Small intestine (tissue), 16 donors: Measurements from ENCODE around the gene RGS12. TPM values are rescaled to one million over a fixed set of nuclear protein-coding genes. Genes with fewer than 3 reads are reported as not detected.

Experiments used
- DNase-seq, 2 donors: peaks; one replicate each; pipeline versions ENCODE4 v3.0.0 to v3.0.0-alpha.2; 2013
- FAIRE-seq: peaks from 2 replicates; lab custom pipeline; 2012; peaks lifted over from hg19 to GRCh38; lab: Jason Lieb, UNC
- H3K27ac ChIP-seq, 3 donors: one replicate each; pipeline ENCODE4 v1.5.1; 2013; ENCODE audit warnings: low read length in 2 of 3, mild to moderate bottlenecking in 2 of 3, control low read depth in 1 of 3, inconsistent platforms in 1 of 3, low read depth in 1 of 3, moderate library complexity in 1 of 3
- H3K27me3 ChIP-seq, 3 donors: one replicate each; pipeline ENCODE4 v1.6.1; 2013; ENCODE audit warnings: low read length in 3 of 3, inconsistent platforms in 1 of 3; ENCODE audit not compliant: control insufficient read depth in 3 of 3, insufficient read depth in 3 of 3
- H3K36me3 ChIP-seq, 3 donors: one replicate each; pipeline ENCODE4 v1.6.1; 2013; ENCODE audit warnings: low read length in 3 of 3, inconsistent platforms in 1 of 3, low read depth in 1 of 3, mild to moderate bottlenecking in 1 of 3, moderate library complexity in 1 of 3; ENCODE audit not compliant: control insufficient read depth in 3 of 3, insufficient read depth in 2 of 3
- H3K4me1 ChIP-seq, 3 donors: one replicate each; pipeline ENCODE4 v1.6.1; 2013; ENCODE audit warnings: low read length in 2 of 3, inconsistent platforms in 1 of 3, low read depth in 1 of 3, mild to moderate bottlenecking in 1 of 3, moderate library complexity in 1 of 3; ENCODE audit not compliant: control insufficient read depth in 3 of 3, insufficient read depth in 2 of 3
- H3K4me3 ChIP-seq, 3 donors: one replicate each; pipeline ENCODE4 v1.5.1; 2013; ENCODE audit warnings: low read length in 3 of 3, control low read depth in 1 of 3, inconsistent platforms in 1 of 3, low read depth in 1 of 3, mild to moderate bottlenecking in 1 of 3, moderate library complexity in 1 of 3
- H3K9me3 ChIP-seq, 2 donors: one replicate each; pipeline ENCODE4 v1.6.1; 2013; ENCODE audit warnings: low read depth in 1 of 2, low read length in 1 of 2; ENCODE audit not compliant: control insufficient read depth in 2 of 2, insufficient read depth in 1 of 2
- WGBS, 3 donors: extraction: QIAGEN DNeasy Blood & Tissue Kit; methylation state at CpG; one replicate each; pipeline ENCODE4 v1.1.7; 2013; 5-methylcytosine and 5-hydroxymethylcytosine counted together
- long read RNA-seq, 10 donors: transcript quantifications; one replicate each; lab custom pipeline, GENCODE V29; 2026
- polyA plus RNA-seq, 4 donors: library from polyadenylated mRNA; stranded (reverse) in 3 of 4; unstranded in 1 of 4; fragments of 200-250 nt in 3 of 4; fragments of 120-200 nt in 1 of 4; gene quantifications; one replicate each; pipeline versions ENCODE4 v1.2.1 to v1.2.3, GENCODE V29; 2013
- donor health status: healthy with polysubstance abuse.
- donor health status: control.
- donor health status: control.
- donor health status: Bipolar disorder and iron deficiency.
- donor health status: healthy.

RGS12 gene
- polyA plus RNA-seq = 10 to 100 TPM in 3 of 4 donors, 1 to 10 TPM in 1; 6.5 to 28.9 (median 12.6) TPM
- long read RNA-seq, donor 1 = 0 reads
- long read RNA-seq, donor 2 = 0 reads
- long read RNA-seq, donor 3 = 0 reads
- long read RNA-seq, donor 4 = 0 reads
- long read RNA-seq, donor 5 = 0 reads
- long read RNA-seq, donor 6, partial matches to known transcripts = 0 of 1 reads
- long read RNA-seq, donor 6, other reads (novel, unspliced or antisense) = 0 of 1 reads
- long read RNA-seq, donor 7 = 0 reads
- long read RNA-seq, donor 8 = 0 reads
- long read RNA-seq, donor 9, partial matches to known transcripts = 5 of 5 reads
- long read RNA-seq, donor 9, other reads (novel, unspliced or antisense) = 0 of 5 reads
- long read RNA-seq, donor 10, partial matches to known transcripts = 0 of 7 reads
- long read RNA-seq, donor 10, other reads (novel, unspliced or antisense) = 6 of 7 reads

DNA sequence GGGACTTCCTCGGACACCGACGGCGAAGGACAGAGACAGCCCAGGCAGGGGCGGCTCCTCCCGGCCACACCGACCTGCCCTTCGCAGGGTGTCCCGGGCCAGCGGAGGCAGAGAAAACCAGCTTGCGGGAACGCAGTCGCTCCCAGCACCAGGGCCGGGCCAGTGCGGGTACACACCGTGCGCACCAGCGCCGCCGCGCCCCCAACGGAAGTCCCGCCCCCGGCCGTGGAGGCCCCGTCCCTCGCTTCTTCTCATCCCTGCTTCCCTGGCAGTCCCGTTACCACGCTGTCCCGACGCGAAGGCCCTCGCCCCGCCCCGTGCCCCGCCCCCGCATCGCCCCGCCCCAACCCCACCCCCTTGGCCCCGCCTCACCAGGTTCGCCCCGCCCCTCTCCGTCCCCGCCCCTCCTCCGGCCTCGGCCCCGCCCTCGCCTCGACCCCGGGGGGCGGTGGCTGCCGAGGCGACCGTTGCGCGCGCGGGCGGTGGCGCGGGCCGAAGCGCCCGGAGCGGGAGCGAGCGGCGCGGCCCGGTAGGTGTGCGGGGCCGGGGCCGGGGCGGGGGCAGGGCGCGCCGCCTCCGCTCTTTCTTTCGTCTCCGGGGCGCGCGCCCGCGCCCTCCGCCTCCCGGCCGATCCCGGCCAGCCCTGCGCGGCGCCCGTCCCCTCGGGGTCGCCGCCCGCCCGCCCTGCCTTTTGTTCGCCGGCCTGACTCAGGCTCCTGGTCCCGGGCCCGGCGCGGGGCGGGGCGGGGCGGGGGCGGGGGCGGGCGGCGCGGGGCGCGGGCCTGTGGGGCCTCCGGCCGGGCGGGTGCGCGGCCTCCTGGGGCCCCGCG lies at the start of gene RGS12:
RGS12 (plus strand) TSS at position 451 of the 830 bp plus-strand sequence. CDS start 23,150 bp downstream, outside the sequence.
- H3K36me3 ChIP-seq = peaks cover 0 to 14% (median 0%) of the 10 kb centered on the region in 3 donors
- H3K4me3 ChIP-seq = peak within 1 kb of the TSS; percentile 52 to 89 (median 69)
- H3K27me3 ChIP-seq = peaks cover 0 to 5% (median 0%) of the 10 kb centered on the region in 3 donors
- H3K9me3 ChIP-seq = no peaks in the 10 kb centered on the region
- no peak for FAIRE-seq
- peak; percentile 92 to 96 for DNase-seq
- WGBS, 3 donors = 1 to 2% (median 1%) methylated on average over 27 to 121 of the region's 121 CpGs
- peak within 1 kb of the TSS; percentile 90 to 96 (median 91) for H3K27ac ChIP-seq
- peaks cover 4 to 20% (median 6%) of the 10 kb centered on the region in 3 donors for H3K4me1 ChIP-seq

- no peak for DNase-seq
- FAIRE-seq = no peak
- no peaks in the 10 kb centered on the region for H3K9me3 ChIP-seq
- H3K27me3 ChIP-seq = no peaks in the 10 kb centered on the region
- peaks cover 0 to 5% (median 0%) of the 10 kb centered on the region in 3 donors for H3K4me1 ChIP-seq
- no peak overlapping the region for H3K4me3 ChIP-seq
- H3K36me3 ChIP-seq = peaks cover 0 to 60% (median 7%) of the 10 kb centered on the region in 3 donors
- peak overlapping the region in 1 of 3 donors; percentile 34 for H3K27ac ChIP-seq
- WGBS, 3 donors = 75 to 82% (median 79%) methylated on average over 22 to 23 of the region's 23 CpGs
Observed at GRCh38 chr4:3243136-3243780, 49.6 kb upstream of the RGS12 start.

DNA sequence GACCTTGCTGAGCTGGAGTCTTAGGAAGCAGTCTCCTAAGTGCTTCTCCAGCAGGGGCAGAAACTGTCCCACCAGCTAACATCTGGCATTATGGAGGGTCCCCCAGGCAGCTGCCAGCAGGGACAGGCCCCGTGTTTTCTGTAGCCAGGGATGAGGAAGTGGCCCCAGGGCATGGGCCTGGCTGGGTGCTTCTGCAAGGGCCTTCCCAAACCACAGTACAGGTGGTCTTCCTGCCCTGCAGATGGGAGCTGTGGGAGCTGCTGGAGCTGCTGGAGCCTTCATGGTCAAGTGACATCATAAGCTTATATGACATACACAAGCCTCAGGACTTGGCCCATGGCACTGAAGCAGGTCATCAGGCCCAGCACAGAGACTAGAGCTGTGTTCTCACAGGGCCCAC lies 48.8 kb upstream of the RGS12 start:
- peaks cover 0 to 52% (median 0%) of the 10 kb centered on the region in 3 donors for H3K36me3 ChIP-seq
- WGBS, 3 donors = 57 to 87% (median 75%) methylated on average over 1 of the region's 1 CpG
- H3K4me1 ChIP-seq = peaks cover 0 to 5% (median 0%) of the 10 kb centered on the region in 3 donors
- FAIRE-seq (no peak), DNase-seq (no peak)
- H3K27ac ChIP-seq = no peak overlapping the region
- no peak overlapping the region for H3K4me3 ChIP-seq
- H3K27me3 ChIP-seq = no peaks in the 10 kb centered on the region
- H3K9me3 ChIP-seq = no peaks in the 10 kb centered on the region

GRCh38 chr4:3244747-3245146 lies 48.1 kb upstream of the RGS12 start:
- Histone ChIP-seq H3K4me3 (no peak overlapping the region), H3K27ac (no peak overlapping the region), H3K4me1 (peaks cover 0 to 5% (median 0%) of the 10 kb centered on the region in 3 donors), H3K36me3 (peaks cover 0 to 45% (median 0%) of the 10 kb centered on the region in 3 donors), H3K9me3 (no peaks in the 10 kb centered on the region), H3K27me3 (no peaks in the 10 kb centered on the region)
- 86 to 94% (median 89%) methylated on average over 9 of the region's 9 CpGs for WGBS, 3 donors
- DNase-seq (no peak), FAIRE-seq (no peak)

- 81 to 96% (median 88%) methylated on average over 6 of the region's 6 CpGs for WGBS, 3 donors
- Histone ChIP-seq H3K9me3 (no peaks in the 10 kb centered on the region), H3K36me3 (peaks cover 0 to 36% (median 0%) of the 10 kb centered on the region in 3 donors), H3K4me3 (no peak overlapping the region), H3K27me3 (no peaks in the 10 kb centered on the region), H3K4me1 (peaks cover 0 to 8% (median 0%) of the 10 kb centered on the region in 3 donors), H3K27ac (no peak overlapping the region)
- no peak for DNase-seq
- no peak for FAIRE-seq
Observed at GRCh38 chr4:3245676-3246075, 47.1 kb upstream of the RGS12 start.

DNA sequence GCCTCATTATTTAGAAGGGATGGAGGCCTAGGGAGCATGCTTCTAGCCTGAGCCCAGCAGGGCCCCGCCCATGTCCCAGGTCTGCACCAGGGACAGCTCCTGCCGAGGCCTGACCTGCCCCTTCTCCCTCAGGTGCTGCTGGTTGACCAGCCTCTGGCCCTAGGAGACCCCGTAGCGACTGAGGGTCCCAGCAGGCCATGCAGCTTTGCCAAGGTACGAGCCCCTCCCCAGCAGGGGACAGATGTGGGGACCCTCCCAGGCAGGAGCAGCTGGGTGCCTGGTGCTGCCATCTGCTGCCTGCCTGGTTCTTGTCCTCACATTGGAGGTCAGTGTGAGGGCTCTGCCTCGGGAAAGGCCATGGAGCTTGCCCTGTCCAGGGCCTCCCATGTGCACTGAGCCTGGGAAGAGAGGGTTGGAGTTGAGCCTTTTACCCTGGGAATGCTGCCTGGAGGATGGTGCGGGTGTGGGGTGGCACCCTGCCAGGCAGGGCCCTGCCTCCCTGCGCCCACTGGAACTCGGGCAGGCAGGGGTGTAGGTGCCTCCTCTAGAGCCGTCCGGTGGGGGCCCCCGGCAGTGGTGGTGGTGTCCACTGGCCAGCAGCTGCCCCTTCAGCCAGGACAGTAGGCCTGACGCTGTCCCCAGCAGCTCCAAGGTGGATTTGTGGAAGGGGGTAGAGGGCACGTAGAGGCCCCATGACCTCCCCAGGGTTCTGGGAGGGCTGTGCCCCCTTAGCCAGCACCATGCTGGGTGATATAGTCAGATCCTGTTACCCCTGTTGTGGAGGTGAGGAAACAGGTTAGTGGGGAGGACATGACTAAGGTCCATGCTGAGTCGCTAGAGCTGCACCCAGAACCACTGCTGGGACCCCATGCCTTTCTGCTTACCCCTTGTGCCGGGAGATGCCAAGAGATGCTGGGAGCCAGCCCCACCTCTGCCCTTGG lies 46.1 kb upstream of the RGS12 start:
- no peaks in the 10 kb centered on the region for H3K27me3 ChIP-seq

GRCh38 chr4:3247399-3248177 lies 45.2 kb upstream of the RGS12 start:
- no peak for DNase-seq
- H3K36me3 ChIP-seq = peaks cover 0 to 22% (median 0%) of the 10 kb centered on the region in 3 donors
- H3K9me3 ChIP-seq = no peaks in the 10 kb centered on the region
- no peak overlapping the region for H3K27ac ChIP-seq
- no peak overlapping the region for H3K4me3 ChIP-seq
- peaks cover 0 to 7% (median 0%) of the 10 kb centered on the region in 3 donors for H3K4me1 ChIP-seq
- 92 to 94% (median 92%) methylated on average over 20 to 21 of the region's 21 CpGs for WGBS, 3 donors
- FAIRE-seq = no peak
- H3K27me3 ChIP-seq = no peaks in the 10 kb centered on the region

More for the DNA sequence above, 46.1 kb upstream of the RGS12 start:
- Histone ChIP-seq H3K4me1 (peaks cover 0 to 9% (median 0%) of the 10 kb centered on the region in 3 donors), H3K36me3 (peaks cover 0 to 25% (median 0%) of the 10 kb centered on the region in 3 donors), H3K9me3 (no peaks in the 10 kb centered on the region), H3K4me3 (no peak overlapping the region), H3K27ac (no peak overlapping the region)
- DNase-seq (no peak), FAIRE-seq (no peak)
- 63 to 76% (median 72%) methylated on average over 16 of the region's 16 CpGs for WGBS, 3 donors
